Suppressor macrophage treated with lipopolysaccharide for 4 hours (primary cell): ENCODE results near the gene SH3D21.

ENCODE experiments used
- DNase-seq: peaks from one replicate; pipeline ENCODE4 v3.0.0-alpha.2; 2020

Gene SH3D21

GRCh38 chr1:36304521-36304920, 1.6 kb upstream of the SH3D21 start:
- peak; percentile 85 for DNase-seq

- no peak for DNase-seq
Observed at GRCh38 chr1:36304970-36305914, 926 bp upstream of the SH3D21 start.

GRCh38 chr1:36305915-36306209, 306 bp upstream of the SH3D21 start:
- DNase-seq = no peak

GRCh38 chr1:36306902-36307456, 811 bp downstream of the SH3D21 start:
- DNase-seq = peak; percentile 95

- DNase-seq = no peak
Observed at GRCh38 chr1:36307601-36308330, 1.6 kb downstream of the SH3D21 start.

GRCh38 chr1:36309397-36309796, 3.2 kb downstream of the SH3D21 start:
- no peak for DNase-seq

- peak; percentile 4 for DNase-seq
Observed at GRCh38 chr1:36320291-36320761, 14.2 kb downstream of the SH3D21 start.

GRCh38 chr1:36320767-36321118, 14.6 kb downstream of the SH3D21 start:
- DNase-seq = no peak

GRCh38 chr1:36321119-36321951, 15.2 kb downstream of the SH3D21 start:
- peak; percentile 31 for DNase-seq

- DNase-seq = no peak
Observed at GRCh38 chr1:36322041-36322785, 16.0 kb downstream of the SH3D21 start.

- DNase-seq = peak; percentile 35
Observed at GRCh38 chr1:36322786-36323635, 16.8 kb downstream of the SH3D21 start.

GRCh38 chr1:36323636-36324352, 17.6 kb downstream of the SH3D21 start, which contains the start of gene EVA1B:
Gene EVA1B (minus strand): TSS chr1:36323645. CDS start chr1:36323037, 608 bp downstream.
- DNase-seq = peak; percentile 61

- no peak for DNase-seq
Observed at GRCh38 chr1:36324353-36324703, 18.2 kb downstream of the SH3D21 start.

- DNase-seq = no peak
Observed at GRCh38 chr1:36326499-36326898, 20.3 kb downstream of the SH3D21 start.

- DNase-seq = no peak
Observed at GRCh38 chr1:36327421-36328087, 21.4 kb downstream of the SH3D21 start.

- DNase-seq = no peak
Observed at GRCh38 chr1:36328088-36328480, 21.9 kb downstream of the SH3D21 start.

GRCh38 chr1:36328713-36329112, 22.5 kb downstream of the SH3D21 start:
- peak; percentile 72 for DNase-seq

- DNase-seq = no peak
Observed at GRCh38 chr1:36329817-36330216, 23.6 kb downstream of the SH3D21 start.

- DNase-seq = no peak
Observed at GRCh38 chr1:36330940-36331339, 24.8 kb downstream of the SH3D21 start.

GRCh38 chr1:36337830-36338229, 31.7 kb downstream of the SH3D21 start:
- DNase-seq = peak; percentile 58
